ENCODE measurements around the gene OPCML. TPM values are rescaled to one million over a fixed set of nuclear protein-coding genes. Genes with fewer than 3 reads are reported as not detected.

Gene OPCML
- polyA plus RNA-seq, 1 donor (not counting 4 experiments of a cell fraction or from before 2014, with no cell fraction given) = 0.04 TPM

DNA sequence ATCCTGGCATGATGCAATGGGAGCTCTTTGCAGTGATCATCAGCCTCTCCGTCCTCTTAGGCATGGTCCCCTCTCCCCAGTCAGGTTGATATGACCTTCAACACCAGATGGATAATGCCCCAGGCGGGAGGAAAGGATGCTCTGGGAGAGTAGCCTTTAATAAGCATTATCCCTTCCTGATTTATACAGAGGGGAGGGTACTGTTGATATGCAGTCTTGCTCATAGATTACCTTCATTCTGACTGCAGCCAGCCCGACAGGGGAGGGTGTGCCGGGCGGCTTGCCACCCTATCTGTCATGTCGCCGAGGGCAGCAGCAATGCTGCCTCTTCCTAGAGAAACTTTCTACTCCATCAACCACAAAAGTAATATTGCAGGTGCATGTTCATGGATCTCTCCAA is 497.4 kb downstream of the OPCML start:
- H3K9me1 ChIP-seq (ENCODE audit: control insufficient read depth, extremely low read depth, insufficient read depth, low read length) = no peaks in the 10 kb centered on the region
- H3K4me2 ChIP-seq (ENCODE audit: control insufficient read depth, extremely low read depth, insufficient read depth, low read depth, low read length) = no peak overlapping the region
- TF ChIP-seq CTCF (optimal IDR thresholded peaks at IDR 0.05 in 1 of 3, IDR thresholded peaks at IDR 0.05 in 1 of 3, conservative IDR thresholded peaks at IDR 0.05 in 1 of 3; ENCODE audit: extremely low read depth in 1 of 3, insufficient read depth in 2 of 3, low read length in 3 of 3) (no peak), EZH2 (IDR thresholded peaks at IDR 0.05; ENCODE audit: low read length) (no peak)
- H2AFZ ChIP-seq (ENCODE audit: control insufficient read depth, low read length) = no peak overlapping the region
- dilution Hi-C loops (cut with MboI; ENCODE audit: extremely low pct_ligation_motif_present, low sequenced_read_pairs) = no loop called here
- no peaks in the 10 kb centered on the region for H3K79me2 ChIP-seq (ENCODE audit: control insufficient read depth, insufficient read depth, low read length)
- no peaks in the 10 kb centered on the region for H3K4me1 ChIP-seq (ENCODE audit: control insufficient read depth, extremely low read depth, insufficient read depth, low read length)
- no peaks in the 10 kb centered on the region for H3K36me3 ChIP-seq (ENCODE audit: control insufficient read depth in 2 of 2, extremely low read depth in 1 of 2, insufficient read depth in 2 of 2, low read length in 2 of 2)
- H3K9me3 ChIP-seq (ENCODE audit: control insufficient read depth, low read depth, low read length) = no peaks in the 10 kb centered on the region
- H3K4me3 ChIP-seq (ENCODE audit: control insufficient read depth in 2 of 3, extremely low read depth in 1 of 3, insufficient read depth in 2 of 3, low read depth in 1 of 3, low read length in 3 of 3) = no peak overlapping the region
- no peaks in the 10 kb centered on the region for H3K27me3 ChIP-seq (ENCODE audit: control insufficient read depth, extremely low read depth, insufficient read depth, low read length)
- no peak overlapping the region for H3K27ac ChIP-seq (ENCODE audit: control insufficient read depth, insufficient read depth, low read length)
- no peak for FAIRE-seq
- DNase-seq (ENCODE audit: low read depth, low spot score) = no peak
- H3K9ac ChIP-seq (ENCODE audit: control insufficient read depth, extremely low read depth, insufficient read depth, low read length) = no peak overlapping the region
- no peaks in the 10 kb centered on the region for H4K20me1 ChIP-seq (ENCODE audit: control insufficient read depth, extremely low read depth, insufficient read depth, low read length)

DNA sequence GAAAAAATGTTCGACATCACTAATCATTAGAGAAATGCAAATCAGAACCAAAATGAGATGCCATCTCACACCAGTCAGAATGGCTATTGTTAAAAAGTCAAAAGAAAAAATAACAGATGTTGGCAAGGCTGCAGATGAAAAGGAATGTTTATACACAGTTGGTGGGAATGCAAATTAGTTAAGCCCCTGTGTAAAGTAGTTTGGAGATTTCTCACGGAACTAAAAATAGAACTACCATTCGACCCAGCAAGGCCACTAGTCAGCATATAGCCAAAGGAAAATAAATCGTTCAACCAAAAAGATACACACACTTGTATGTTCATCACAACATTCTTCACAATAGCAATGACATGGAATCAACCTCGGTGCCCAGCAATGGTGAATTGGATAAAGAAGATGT is 503.2 kb downstream of the OPCML start:
- Histone ChIP-seq H3K27ac (ENCODE audit: control insufficient read depth, insufficient read depth, low read length) (no peak overlapping the region), H3K9me1 (ENCODE audit: control insufficient read depth, extremely low read depth, insufficient read depth, low read length) (no peaks in the 10 kb centered on the region), H3K36me3 (ENCODE audit: control insufficient read depth in 2 of 2, extremely low read depth in 1 of 2, insufficient read depth in 2 of 2, low read length in 2 of 2) (no peaks in the 10 kb centered on the region), H3K4me3 (ENCODE audit: control insufficient read depth in 2 of 3, extremely low read depth in 1 of 3, insufficient read depth in 2 of 3, low read depth in 1 of 3, low read length in 3 of 3) (no peak overlapping the region), H3K4me2 (ENCODE audit: control insufficient read depth, extremely low read depth, insufficient read depth, low read depth, low read length) (no peak overlapping the region), H3K27me3 (ENCODE audit: control insufficient read depth, extremely low read depth, insufficient read depth, low read length) (no peaks in the 10 kb centered on the region), H3K4me1 (ENCODE audit: control insufficient read depth, extremely low read depth, insufficient read depth, low read length) (no peaks in the 10 kb centered on the region), H3K9ac (ENCODE audit: control insufficient read depth, extremely low read depth, insufficient read depth, low read length) (no peak overlapping the region), H2AFZ (ENCODE audit: control insufficient read depth, low read length) (no peak overlapping the region), H4K20me1 (ENCODE audit: control insufficient read depth, extremely low read depth, insufficient read depth, low read length) (no peaks in the 10 kb centered on the region), H3K9me3 (ENCODE audit: control insufficient read depth, low read depth, low read length) (peaks cover 5% of the 10 kb centered on the region), H3K79me2 (ENCODE audit: control insufficient read depth, insufficient read depth, low read length) (no peaks in the 10 kb centered on the region)
- TF ChIP-seq EZH2 (IDR thresholded peaks at IDR 0.05; ENCODE audit: low read length) = no peak
- no peak for TF ChIP-seq CTCF (optimal IDR thresholded peaks at IDR 0.05 in 1 of 3, IDR thresholded peaks at IDR 0.05 in 1 of 3, conservative IDR thresholded peaks at IDR 0.05 in 1 of 3; ENCODE audit: extremely low read depth in 1 of 3, insufficient read depth in 2 of 3, low read length in 3 of 3)
- dilution Hi-C loops (cut with MboI; ENCODE audit: extremely low pct_ligation_motif_present, low sequenced_read_pairs) = no loop called here
- DNase-seq (ENCODE audit: low read depth, low spot score) (no peak), FAIRE-seq (no peak)

Data from keratinocyte (primary cell).